Keratinocyte (primary cell): Measurements from ENCODE around the gene PER2.
"Not testable (repeated sequence)": the region's sequence is repeated elsewhere in the genome, so short reads cannot be mapped to it uniquely, and the experiment has no call there.

Experiments used
- CTCF ChIP-seq, 3 experiments: IDR thresholded peaks in 1 of 3; conservative IDR thresholded peaks in 1 of 3; optimal IDR thresholded peaks in 1 of 3; 2 replicates in 2 of 3; 3 replicates in 1 of 3; pipeline versions ENCODE3 to v1.5.1; 2011; ENCODE audit warnings: low read length in 3 of 3, mild to moderate bottlenecking in 3 of 3, moderate library complexity in 2 of 3, control low read depth in 1 of 3, inconsistent platforms in 1 of 3; ENCODE audit not compliant: insufficient read depth in 2 of 3; ENCODE audit errors: extremely low read depth in 1 of 3
- EZH2 ChIP-seq: IDR thresholded peaks from one replicate; pipeline ENCODE4 v1.6.1; 2012; ENCODE audit warnings: inconsistent platforms, mild to moderate bottlenecking, low read length, moderate library complexity

DNA sequence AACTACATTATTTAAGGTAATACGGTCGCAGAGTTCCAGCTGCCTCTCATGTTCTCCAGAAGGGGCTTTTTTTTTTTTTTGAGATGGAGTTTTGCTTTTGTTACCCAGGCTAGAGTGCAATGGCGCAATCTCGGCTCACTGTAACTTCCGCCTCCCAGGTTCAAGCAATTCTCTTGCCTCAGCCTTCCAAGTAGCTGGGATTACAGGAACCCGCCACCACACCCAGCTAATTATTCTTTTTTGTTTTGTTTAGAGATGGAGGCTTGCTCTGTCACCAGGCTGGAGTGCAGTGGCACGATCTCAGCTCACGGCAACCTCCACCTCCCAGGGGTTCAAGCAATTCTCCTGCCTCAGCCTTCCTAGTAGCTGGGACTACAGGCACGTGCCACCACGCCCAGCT is 15.0 kb downstream of the PER2 start:
- not testable (repeated sequence) for TF ChIP-seq EZH2; CTCF (optimal IDR thresholded peaks at IDR 0.05 in 1 of 3, IDR thresholded peaks at IDR 0.05 in 1 of 3, conservative IDR thresholded peaks at IDR 0.05 in 1 of 3; ENCODE audit: extremely low read depth in 1 of 3, insufficient read depth in 2 of 3, low read length in 3 of 3)
